OCI-LY7 (cell line): ENCODE data around the gene RFPL1. TPM values are rescaled to one million over a fixed set of nuclear protein-coding genes. Genes with fewer than 3 reads are reported as not detected.

Source experiments
- BruUV-seq: library from RNA; stranded (reverse); fragments of 400-500 nt; replicated peaks from 2 replicates; lab custom pipeline; 2021; lab: Mats Ljungman, UMichigan
- CTCF ChIA-PET: fragments of 300-600 bp; sonication (Branson Sonifier 250); formaldehyde crosslinking; loops from one replicate; lab custom pipeline; 2022; ENCODE audit warnings: antibody characterized with exemption; ENCODE audit not compliant: unreplicated experiment; lab: Charles Lee
- POLR2A ChIA-PET: fragments of 300-600 bp; sonication (Branson Sonifier 250); formaldehyde crosslinking; loops from one replicate; lab custom pipeline; 2022; ENCODE audit warnings: antibody characterized with exemption; lab: Charles Lee
- DNase-seq: peaks from one replicate; pipeline ENCODE4 v3.0.0-alpha.2; 2015; ENCODE audit warnings: low spot score
- H2AFZ ChIP-seq: fragments of 200-600 bp; sonication (generic), shearing (Covaris generic); 2 replicates; pipeline ENCODE4 v1.6.1; 2014; ENCODE audit warnings: mild to moderate bottlenecking, antibody characterized with exemption, low read length, moderate library complexity
- H3K27ac ChIP-seq: fragments of 200-600 bp; sonication (generic); 2 replicates; pipeline ENCODE4 v1.5.1; 2014; ENCODE audit warnings: mixed run types, low read depth, mild to moderate bottlenecking, moderate library complexity, low read length, inconsistent platforms; ENCODE audit not compliant: poor library complexity, severe bottlenecking
- H3K36me3 ChIP-seq: fragments of 200-600 bp; sonication (generic); 2 replicates; pipeline ENCODE4 v1.6.1; 2014; ENCODE audit warnings: mild to moderate bottlenecking, antibody characterized with exemption, low read length, moderate library complexity, mixed read lengths; ENCODE audit not compliant: insufficient read depth
- H3K4me1 ChIP-seq: fragments of 200-600 bp; sonication (generic); 2 replicates; pipeline ENCODE4 v1.5.1; 2014; ENCODE audit warnings: mild to moderate bottlenecking, low read length; ENCODE audit not compliant: insufficient read depth, poor library complexity, severe bottlenecking
- H3K4me2 ChIP-seq: fragments of 200-600 bp; sonication (generic); 2 replicates; pipeline ENCODE4 v1.6.1; 2014; ENCODE audit warnings: mild to moderate bottlenecking, low read length
- H3K4me3 ChIP-seq: fragments of 200-600 bp; sonication (generic); 2 replicates; pipeline ENCODE4 v1.5.1; 2014; ENCODE audit warnings: mild to moderate bottlenecking, low read depth, low read length; ENCODE audit not compliant: poor library complexity, severe bottlenecking
- H3K79me2 ChIP-seq: fragments of 200-600 bp; sonication (generic); 2 replicates; pipeline ENCODE4 v1.6.1; 2016; ENCODE audit warnings: low read depth, mild to moderate bottlenecking, low read length, moderate library complexity, mixed read lengths; ENCODE audit not compliant: insufficient read depth
- H3K9me2 ChIP-seq: fragments of 200-600 bp; sonication (generic); 2 replicates; pipeline ENCODE4 v1.6.1; 2016; ENCODE audit warnings: mild to moderate bottlenecking, low read length, mixed read lengths; ENCODE audit not compliant: insufficient read depth
- H3K9me3 ChIP-seq: fragments of 200-600 bp; sonication (generic); 2 replicates; pipeline ENCODE4 v1.6.1; 2014; ENCODE audit warnings: mild to moderate bottlenecking, mixed run types, low read length, mixed read lengths
- H4K20me1 ChIP-seq: fragments of 200-600 bp; sonication (generic); 2 replicates; pipeline ENCODE4 v1.6.1; 2014; ENCODE audit warnings: mild to moderate bottlenecking, antibody characterized with exemption, low read length, moderate library complexity, mixed read lengths; ENCODE audit not compliant: insufficient read depth
- EZH2phosphoT487 ChIP-seq: fragments of 200-600 bp; sonication (generic); IDR thresholded peaks from 2 replicates; pipeline ENCODE4 v1.6.1; 2018; ENCODE audit warnings: low read depth, borderline replicate concordance, mild to moderate bottlenecking, mixed run types, antibody characterized with exemption, low read length, moderate library complexity, mixed read lengths
- intact Hi-C: fragments of 100-400 bp; cut with micrococcal nuclease; formaldehyde crosslinking; loops from one replicate; pipeline ENCODE4 v1.10.0; 2022; ENCODE audit not compliant: unreplicated experiment
- total RNA-seq, 2 experiments: library from RNA; depleted of rRNA in 1 of 2; stranded (reverse); fragments of >200 nt in 1 of 2; shearing (Covaris generic) in 1 of 2; gene quantifications; 2 replicates each; pipeline ENCODE4 v1.2.3, GENCODE V29; 2014 to 2022
- TF ChIP-seq, protein P1 (sequence below): fragments of 200-600 bp; sonication (generic); conservative IDR thresholded peaks from 2 replicates; pipeline ENCODE4 v1.5.1; 2014; ENCODE audit warnings: mild to moderate bottlenecking, antibody characterized with exemption, low read length, moderate library complexity, mixed read lengths

The RFPL1 gene
- total RNA-seq, 2 experiments from 2014 or later, result not detected

- Histone ChIP-seq H2AFZ (no peak overlapping the region), H3K9me2 (no peaks in the 10 kb centered on the region), H4K20me1 (no peaks in the 10 kb centered on the region), H3K36me3 (no peaks in the 10 kb centered on the region), H3K79me2 (no peaks in the 10 kb centered on the region), H3K4me1 (no peaks in the 10 kb centered on the region), H3K4me3 (no peak overlapping the region), H3K4me2 (no peak overlapping the region), H3K27ac (no peak overlapping the region), H3K9me3 (no peaks in the 10 kb centered on the region)
- DNase-seq, result no peak
- ChIA-PET POLR2A (no interaction called here), CTCF (no interaction called here)
- no peak for TF ChIP-seq EZH2phosphoT487
- TF ChIP-seq, protein P1, sequence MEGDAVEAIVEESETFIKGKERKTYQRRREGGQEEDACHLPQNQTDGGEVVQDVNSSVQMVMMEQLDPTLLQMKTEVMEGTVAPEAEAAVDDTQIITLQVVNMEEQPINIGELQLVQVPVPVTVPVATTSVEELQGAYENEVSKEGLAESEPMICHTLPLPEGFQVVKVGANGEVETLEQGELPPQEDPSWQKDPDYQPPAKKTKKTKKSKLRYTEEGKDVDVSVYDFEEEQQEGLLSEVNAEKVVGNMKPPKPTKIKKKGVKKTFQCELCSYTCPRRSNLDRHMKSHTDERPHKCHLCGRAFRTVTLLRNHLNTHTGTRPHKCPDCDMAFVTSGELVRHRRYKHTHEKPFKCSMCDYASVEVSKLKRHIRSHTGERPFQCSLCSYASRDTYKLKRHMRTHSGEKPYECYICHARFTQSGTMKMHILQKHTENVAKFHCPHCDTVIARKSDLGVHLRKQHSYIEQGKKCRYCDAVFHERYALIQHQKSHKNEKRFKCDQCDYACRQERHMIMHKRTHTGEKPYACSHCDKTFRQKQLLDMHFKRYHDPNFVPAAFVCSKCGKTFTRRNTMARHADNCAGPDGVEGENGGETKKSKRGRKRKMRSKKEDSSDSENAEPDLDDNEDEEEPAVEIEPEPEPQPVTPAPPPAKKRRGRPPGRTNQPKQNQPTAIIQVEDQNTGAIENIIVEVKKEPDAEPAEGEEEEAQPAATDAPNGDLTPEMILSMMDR, result no peak
- intact Hi-C loops, result no loop called here
- BruUV-seq, result no TSS peak
Observed at GRCh38 chr22:29456211-29456671, 17.9 kb downstream of the RFPL1 start.

DNA sequence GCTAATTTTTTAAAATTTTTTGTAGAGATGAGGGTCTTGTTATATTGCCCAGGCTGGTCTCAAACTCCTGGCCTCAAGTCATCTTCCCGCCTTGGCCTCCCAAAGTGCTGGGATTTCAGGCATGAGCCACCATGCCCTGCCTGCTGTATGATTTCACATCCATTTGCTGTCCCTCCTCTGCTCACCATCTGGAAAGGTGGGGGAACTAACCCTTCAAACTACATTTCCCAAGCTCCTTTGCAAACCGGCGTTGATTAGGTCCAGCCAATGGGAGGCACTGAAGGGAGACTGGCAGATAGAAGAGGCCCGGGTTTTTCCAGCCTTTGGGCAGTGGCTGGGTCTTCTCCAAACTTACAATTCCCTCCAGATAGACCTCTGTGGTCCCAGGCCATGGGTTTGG lies 19.3 kb downstream of the RFPL1 start:
- DNase-seq, result peak; percentile 52
- Histone ChIP-seq H3K79me2 (no peaks in the 10 kb centered on the region), H2AFZ (peak overlapping the region; percentile 59), H3K9me2 (no peaks in the 10 kb centered on the region), H3K4me2 (no peak overlapping the region), H3K4me1 (no peaks in the 10 kb centered on the region), H3K4me3 (no peak overlapping the region), H3K9me3 (no peaks in the 10 kb centered on the region), H3K36me3 (no peaks in the 10 kb centered on the region), H4K20me1 (no peaks in the 10 kb centered on the region), H3K27ac (no peak overlapping the region)
- POLR2A ChIA-PET, result interaction anchor here (0.5 kb wide), 1 partner anchor 66 kb away, joined by 3 read pairs; no protein-coding TSS in a partner anchor
- CTCF ChIA-PET, result no interaction called here
- intact Hi-C loops, result no loop called here
- TF ChIP-seq EZH2phosphoT487, result no peak
- TF ChIP-seq, protein P1, result no peak
- BruUV-seq, result no TSS peak

DNA sequence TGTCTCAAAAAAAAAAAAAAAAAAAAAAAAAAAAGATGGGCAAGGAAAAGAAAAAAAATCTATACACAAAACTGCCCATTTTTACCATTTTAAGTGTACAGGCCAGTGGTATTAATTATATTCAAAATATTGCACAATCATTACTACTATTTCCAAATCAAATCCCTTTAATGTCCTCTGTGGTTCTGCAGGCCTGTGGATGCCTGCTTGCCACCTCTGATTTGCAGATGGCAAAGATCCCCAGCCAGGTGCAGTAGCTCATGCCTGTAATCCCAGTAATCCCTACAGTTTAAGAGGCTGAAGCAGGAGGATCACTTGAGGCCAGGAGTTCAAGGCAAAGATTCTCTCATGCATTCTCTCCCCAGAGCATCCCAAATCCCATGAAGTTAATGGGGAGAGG lies 20.2 kb downstream of the RFPL1 start:
- Histone ChIP-seq H3K4me1 (no peaks in the 10 kb centered on the region), H3K36me3 (no peaks in the 10 kb centered on the region), H3K4me3 (no peak overlapping the region), H3K79me2 (no peaks in the 10 kb centered on the region), H3K9me2 (no peaks in the 10 kb centered on the region), H4K20me1 (no peaks in the 10 kb centered on the region), H2AFZ (no peak overlapping the region), H3K4me2 (no peak overlapping the region), H3K27ac (no peak overlapping the region), H3K9me3 (no peaks in the 10 kb centered on the region)
- no peak for DNase-seq
- TF ChIP-seq, protein P1, result no peak
- TF ChIP-seq EZH2phosphoT487, result no peak
- intact Hi-C loops, result no loop called here
- POLR2A ChIA-PET, result no interaction called here
- CTCF ChIA-PET, result no interaction called here
- no TSS peak for BruUV-seq
